H1 (cell line): ENCODE measurements around the gene PIGX. TPM values are rescaled to one million over a fixed set of nuclear protein-coding genes. Genes with fewer than 3 reads are reported as not detected.

Experiments
- CTCF ChIA-PET: fragments of 300-600 bp; sonication (Branson Sonifier 250); formaldehyde crosslinking; loops from one replicate; lab custom pipeline; 2021; ENCODE audit not compliant: partially characterized antibody; lab: Charles Lee
- POLR2A ChIA-PET: fragments of 300-600 bp; sonication (Branson Sonifier 250); formaldehyde crosslinking; loops from one replicate; lab custom pipeline; 2021; ENCODE audit warnings: inconsistent platforms; ENCODE audit not compliant: partially characterized antibody; lab: Charles Lee
- DNase-seq, 2 experiments: peaks; one replicate each; pipeline versions ENCODE4 v3.0.0 to v3.0.0-alpha.2; 2010 to 2022; ENCODE audit warnings: low spot score in 2 of 2, low read depth in 1 of 2, mixed read lengths in 1 of 2
- FAIRE-seq: peaks from 2 replicates; lab custom pipeline; 2011; peaks lifted over from hg19 to GRCh38; lab: Jason Lieb, UNC
- H2AFZ ChIP-seq: 2 replicates; pipeline ENCODE4 v1.8.1; 2012; ENCODE audit warnings: low read length, inconsistent platforms
- H2AK5ac ChIP-seq: 2 replicates; pipeline ENCODE4 v1.6.1; 2013; ENCODE audit warnings: low read depth, low read length
- H2BK120ac ChIP-seq: replicated peaks from 2 replicates; pipeline ENCODE3; 2013; ENCODE audit warnings: low read depth, low read length, inconsistent platforms
- H2BK12ac ChIP-seq: 2 replicates; pipeline ENCODE4 v1.6.1; 2013; ENCODE audit warnings: low read depth, low read length
- H2BK15ac ChIP-seq: 2 replicates; pipeline ENCODE4 v1.6.1; 2013; ENCODE audit warnings: low read length
- H2BK20ac ChIP-seq: 2 replicates; pipeline ENCODE4 v1.6.1; 2013; ENCODE audit warnings: low read length
- H2BK5ac ChIP-seq: 2 replicates; pipeline ENCODE4 v1.6.1; 2013; ENCODE audit warnings: low read depth, low read length
- H3K14ac ChIP-seq: 2 replicates; pipeline ENCODE4 v1.6.1; 2013; ENCODE audit warnings: inconsistent platforms; ENCODE audit not compliant: insufficient read length
- H3K18ac ChIP-seq: 2 replicates; pipeline ENCODE4 v1.6.1; 2013; ENCODE audit warnings: low read length; ENCODE audit errors: extremely low read depth
- H3K23ac ChIP-seq: 2 replicates; pipeline ENCODE4 v1.6.1; 2013; ENCODE audit warnings: inconsistent platforms; ENCODE audit not compliant: insufficient read length
- H3K23me2 ChIP-seq: 2 replicates; pipeline ENCODE4 v1.6.1; 2013; ENCODE audit warnings: low read depth, low read length
- H3K27ac ChIP-seq: 2 replicates; pipeline ENCODE4 v1.6.1; 2011; ENCODE audit warnings: low read depth, low read length, inconsistent platforms
- H3K27me3 ChIP-seq, 4 experiments: replicated peaks in 1 of 4; 1 replicate in 1 of 4; 2 replicates in 3 of 4; pipeline versions ENCODE4 v1.6.1 to v1.8.1; 2011 to 2013; ENCODE audit warnings: low read length in 3 of 4, mild to moderate bottlenecking in 3 of 4, inconsistent platforms in 2 of 4, mixed read lengths in 2 of 4, moderate library complexity in 1 of 4; ENCODE audit not compliant: control insufficient read depth in 3 of 4, insufficient read depth in 3 of 4; ENCODE audit errors: extremely low read depth in 1 of 4
- H3K36me3 ChIP-seq, 4 experiments: 2 replicates each; pipeline versions ENCODE4 v1.6.1 to v1.8.1; 2011 to 2013; ENCODE audit warnings: mild to moderate bottlenecking in 4 of 4, low read length in 3 of 4, moderate library complexity in 2 of 4, control low read depth in 1 of 4, inconsistent platforms in 1 of 4; ENCODE audit not compliant: insufficient read depth in 4 of 4, control insufficient read depth in 2 of 4
- H3K4ac ChIP-seq: replicated peaks from 2 replicates; pipeline ENCODE3; 2013; ENCODE audit warnings: low read length, low read depth, mixed read lengths, inconsistent platforms; ENCODE audit not compliant: insufficient read length
- H3K4me1 ChIP-seq, 4 experiments: replicated peaks in 1 of 4; 1 replicate in 1 of 4; 2 replicates in 3 of 4; pipeline versions ENCODE4 v1.6.1 to v1.8.1; 2011 to 2013; ENCODE audit warnings: low read length in 3 of 4, inconsistent platforms in 2 of 4, mixed read lengths in 1 of 4; ENCODE audit not compliant: insufficient read depth in 4 of 4, control insufficient read depth in 3 of 4
- H3K4me2 ChIP-seq, 2 experiments: 2 replicates each; pipeline versions ENCODE4 v1.6.1 to v1.8.1; 2011 to 2013; ENCODE audit warnings: low read depth in 2 of 2, low read length in 2 of 2, control low read depth in 1 of 2, inconsistent platforms in 1 of 2, mild to moderate bottlenecking in 1 of 2; ENCODE audit not compliant: insufficient read depth in 1 of 2
- H3K4me3 ChIP-seq, 4 experiments: fragments of 200-600, 300-600 bp in 1 of 4; sonication (generic), shearing (Covaris generic), sonication (Bioruptor Twin) in 1 of 4; 2 replicates each; pipeline versions ENCODE4 v1.5.1 to v1.8.1; 2011 to 2016; ENCODE audit warnings: low read length in 4 of 4, low read depth in 3 of 4, control low read depth in 2 of 4, inconsistent platforms in 2 of 4, mild to moderate bottlenecking in 2 of 4, mixed read lengths in 1 of 4, moderate library complexity in 1 of 4; ENCODE audit not compliant: insufficient read depth in 2 of 4; ENCODE audit errors: extremely low read depth in 1 of 4
- H3K56ac ChIP-seq: replicated peaks from 2 replicates; pipeline ENCODE3; 2013; ENCODE audit warnings: low read depth, mild to moderate bottlenecking, mixed read lengths, low read length, inconsistent platforms; ENCODE audit not compliant: insufficient read length
- H3K79me1 ChIP-seq: 2 replicates; pipeline ENCODE4 v1.6.1; 2013; ENCODE audit warnings: low read depth, low read length, control low read depth
- H3K79me2 ChIP-seq, 2 experiments: 2 replicates each; pipeline versions ENCODE4 v1.6.1 to v1.8.1; 2012 to 2013; ENCODE audit warnings: low read length in 2 of 2, mild to moderate bottlenecking in 2 of 2, inconsistent platforms in 1 of 2; ENCODE audit not compliant: insufficient read depth in 2 of 2, control insufficient read depth in 1 of 2
- H3K9ac ChIP-seq, 4 experiments: replicated peaks in 1 of 4; 1 replicate in 1 of 4; 2 replicates in 3 of 4; pipeline versions ENCODE4 v1.6.1 to v1.8.1; 2011 to 2013; ENCODE audit warnings: low read depth in 3 of 4, low read length in 3 of 4, control low read depth in 2 of 4, mild to moderate bottlenecking in 2 of 4, moderate library complexity in 2 of 4, inconsistent platforms in 1 of 4; ENCODE audit errors: extremely low read depth in 1 of 4
- H3K9me3 ChIP-seq, 2 experiments: 2 replicates each; pipeline versions ENCODE4 v1.6.1 to v1.8.1; 2012 to 2013; ENCODE audit warnings: mild to moderate bottlenecking in 2 of 2, moderate library complexity in 2 of 2, control low read depth in 1 of 2, inconsistent platforms in 1 of 2, low read depth in 1 of 2, low read length in 1 of 2, mixed read lengths in 1 of 2; ENCODE audit not compliant: insufficient read depth in 2 of 2
- H4K20me1 ChIP-seq, 2 experiments: replicated peaks in 1 of 2; 2 replicates each; pipeline versions ENCODE3 to v1.8.1; 2011 to 2013; ENCODE audit warnings: inconsistent platforms in 2 of 2, low read length in 2 of 2, mild to moderate bottlenecking in 1 of 2; ENCODE audit not compliant: insufficient read depth in 2 of 2, control insufficient read depth in 1 of 2
- H4K5ac ChIP-seq: 2 replicates; pipeline ENCODE4 v1.6.1; 2013; ENCODE audit warnings: low read length, low read depth, mixed read lengths, inconsistent platforms; ENCODE audit not compliant: insufficient read length
- H4K8ac ChIP-seq: 2 replicates; pipeline ENCODE4 v1.8.0; 2013; ENCODE audit warnings: mild to moderate bottlenecking, moderate library complexity, low read length, inconsistent platforms; ENCODE audit not compliant: insufficient read depth; ENCODE audit errors: extremely low read depth
- H4K91ac ChIP-seq: replicated peaks from 2 replicates; pipeline ENCODE3; 2013; ENCODE audit warnings: low read length, mixed read lengths, inconsistent platforms; ENCODE audit not compliant: insufficient read length
- BCL11A ChIP-seq, 2 experiments: IDR thresholded peaks; one replicate each; pipeline ENCODE4 v1.6.1; 2011; ENCODE audit warnings: low read depth in 2 of 2, low read length in 2 of 2, mild to moderate bottlenecking in 2 of 2
- CBX8 ChIP-seq: fragments of 300-800, 300-1000 bp; sonication (generic); IDR thresholded peaks from 2 replicates; pipeline ENCODE4 v1.7.1; 2016; ENCODE audit warnings: low read depth, low read length, borderline replicate concordance
- JUND ChIP-seq: IDR thresholded peaks from 2 replicates; pipeline ENCODE4 v1.6.1; 2011; ENCODE audit warnings: mild to moderate bottlenecking, improper control_type of control experiment, low read length
- KDM1A ChIP-seq: fragments of 200-600, 300-600 bp; sonication (generic); IDR thresholded peaks from 2 replicates; pipeline ENCODE4 v1.7.1; 2016; ENCODE audit warnings: mild to moderate bottlenecking, low read length, borderline replicate concordance
- POLR2AphosphoS5 ChIP-seq: IDR thresholded peaks from 2 replicates; pipeline ENCODE4 v1.6.1; 2011; ENCODE audit warnings: low read depth, low read length
- SAP30 ChIP-seq: fragments of 300-600 bp; sonication (generic); IDR thresholded peaks from 2 replicates; pipeline ENCODE4 v1.7.1; 2012; ENCODE audit warnings: low read length, moderate library complexity, mild to moderate bottlenecking, inconsistent platforms; ENCODE audit not compliant: insufficient read depth, insufficient replicate concordance
- TAF7 ChIP-seq: optimal IDR thresholded peaks from 2 replicates; pipeline ENCODE3; 2011; ENCODE audit warnings: low read depth, mild to moderate bottlenecking, inconsistent platforms, low read length, moderate library complexity, borderline replicate concordance
- WGBS, 2 experiments: shearing (Covaris generic) in 1 of 2; methylation state at CpG; one replicate each; pipeline versions ENCODE4 v1.1.6 to v1.1.7; 2013 to 2015; ENCODE audit warnings: low lambda C conversion rate in 2 of 2, mixed read lengths in 2 of 2, inconsistent platforms in 1 of 2, low coverage in 1 of 2, missing lambda C conversion rate in 1 of 2; ENCODE audit not compliant: insufficient replicate concordance in 2 of 2, insufficient coverage in 1 of 2, insufficient read length in 1 of 2; ENCODE audit errors: extremely low coverage in 1 of 2, missing lambda C conversion rate in 1 of 2; 5-methylcytosine and 5-hydroxymethylcytosine counted together
- polyA plus RNA-seq, 7 experiments: library from polyadenylated mRNA; depleted of rRNA in 3 of 7; stranded (reverse) in 5 of 7; unstranded in 2 of 7; fragments of >200 nt in 5 of 7; fragments of 200-250 nt in 2 of 7; gene quantifications; 1 replicate in 5 of 7; 2 replicates in 1 of 7; 4 replicates in 1 of 7; pipeline versions ENCODE4 v1.2.1 to v1.2.3, GENCODE V29; 2011 to 2013; ENCODE audit warnings: missing spikeins in 2 of 7, mixed read lengths in 2 of 7
- total RNA-seq: library from RNA; stranded (reverse); fragmentation: NEBNext Ultra II Directional; extraction: Animal tissue kit (Norgen Biotek cat#: 25700); gene quantifications from 2 replicates; pipeline ENCODE4 v1.2.1, GENCODE V29; 2021
- TF ChIP-seq, protein P1 (sequence below): IDR thresholded peaks from 2 replicates; pipeline ENCODE4 v1.6.1; 2011; ENCODE audit warnings: low read depth, mild to moderate bottlenecking, low read length; ENCODE audit not compliant: insufficient read depth
- TF ChIP-seq, protein P2 (sequence below): IDR thresholded peaks from 2 replicates; pipeline ENCODE4 v1.6.1; 2011; ENCODE audit warnings: low read length, improper control_type of control experiment

The PIGX gene
- total and polyA plus RNA-seq, 2 of the 8 experiments (the other 6 are each of a cell fraction or from before 2014, with no cell fraction given) = 7.0 to 14.9 TPM

DNA sequence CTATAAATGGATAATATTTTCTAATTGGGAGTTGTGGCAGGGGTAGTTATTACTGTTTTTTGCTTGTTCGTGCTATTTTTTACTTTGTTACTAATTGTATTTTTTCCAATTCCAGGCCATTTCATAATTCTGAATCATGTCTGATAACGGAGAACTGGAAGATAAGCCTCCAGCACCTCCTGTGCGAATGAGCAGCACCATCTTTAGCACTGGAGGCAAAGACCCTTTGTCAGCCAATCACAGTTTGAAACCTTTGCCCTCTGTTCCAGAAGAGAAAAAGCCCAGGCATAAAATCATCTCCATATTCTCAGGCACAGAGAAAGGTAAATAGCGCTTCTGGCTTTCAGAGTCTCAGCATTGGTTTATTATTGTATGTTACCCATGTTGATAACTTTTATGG is 70.3 kb downstream of the PIGX start:
- Histone ChIP-seq H2BK5ac (no peak overlapping the region), H3K79me2 (peaks cover 13 to 79% of the 10 kb centered on the region in 2 experiments), H3K23ac (no peak overlapping the region), H4K91ac (no peak overlapping the region), H3K9ac (no peak overlapping the region), H3K4me1 (peaks cover 0 to 4% (median 0%) of the 10 kb centered on the region in 4 experiments; a peak in 2 of 7 replicates), H3K36me3 (peaks cover 0 to 36% (median 18%) of the 10 kb centered on the region in 4 experiments; a peak in 6 of 8 replicates), H3K4me3 (no peak overlapping the region), H3K23me2 (0 out of 2 replicates have a peak, but pooled peaks cover under 1% of the 10 kb centered on the region), H2BK15ac (no peak overlapping the region), H3K9me3 (peaks cover 15 to 17% of the 10 kb centered on the region in 2 experiments), H3K18ac (no peak overlapping the region), H3K4me2 (no peak overlapping the region), H4K5ac (no peak overlapping the region), H3K14ac (no peak overlapping the region), H2AFZ (no peak overlapping the region), H3K27ac (no peak overlapping the region), H2BK12ac (no peak overlapping the region), H3K56ac (no peak overlapping the region), H3K4ac (no peak overlapping the region), H3K79me1 (peaks cover 7% of the 10 kb centered on the region; the same call in 1 of the 2 replicates), H2AK5ac (no peak overlapping the region), H3K27me3 (no peaks in the 10 kb centered on the region), H4K20me1 (no peaks in the 10 kb centered on the region), H4K8ac (no peak overlapping the region), H2BK120ac (no peak overlapping the region), H2BK20ac (no peak overlapping the region)
- DNase-seq (no peak), FAIRE-seq (no peak)
- 95% methylated on average over 4 of the region's 4 CpGs; no CpG with 5 or more reads in 1 of the 2 experiments for WGBS, 2 experiments
- no peak for TF ChIP-seq BCL11A (IDR thresholded peaks at IDR 0.05; ENCODE audit: low read depth in 2 of 2, low read length in 2 of 2)
- no peak for TF ChIP-seq JUND
- TF ChIP-seq, protein P1, sequence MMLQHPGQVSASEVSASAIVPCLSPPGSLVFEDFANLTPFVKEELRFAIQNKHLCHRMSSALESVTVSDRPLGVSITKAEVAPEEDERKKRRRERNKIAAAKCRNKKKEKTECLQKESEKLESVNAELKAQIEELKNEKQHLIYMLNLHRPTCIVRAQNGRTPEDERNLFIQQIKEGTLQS = no peak
- TF ChIP-seq, protein P2, sequence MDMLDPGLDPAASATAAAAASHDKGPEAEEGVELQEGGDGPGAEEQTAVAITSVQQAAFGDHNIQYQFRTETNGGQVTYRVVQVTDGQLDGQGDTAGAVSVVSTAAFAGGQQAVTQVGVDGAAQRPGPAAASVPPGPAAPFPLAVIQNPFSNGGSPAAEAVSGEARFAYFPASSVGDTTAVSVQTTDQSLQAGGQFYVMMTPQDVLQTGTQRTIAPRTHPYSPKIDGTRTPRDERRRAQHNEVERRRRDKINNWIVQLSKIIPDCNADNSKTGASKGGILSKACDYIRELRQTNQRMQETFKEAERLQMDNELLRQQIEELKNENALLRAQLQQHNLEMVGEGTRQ = no peak
- TF ChIP-seq SAP30 = no peak
- TF ChIP-seq POLR2AphosphoS5 = no peak
- no peak for TF ChIP-seq KDM1A
- TF ChIP-seq TAF7 = no peak
- no peak for TF ChIP-seq CBX8
- POLR2A ChIA-PET = no interaction called here
- CTCF ChIA-PET = interaction anchor here (0.6 kb wide), 2 partner anchors 16 to 75 kb away, joined by 3 to 5 read pairs; no protein-coding TSS in a partner anchor
